BJ (cell line): Measurements from ENCODE around the gene THAP7. TPM values are rescaled to one million over a fixed set of nuclear protein-coding genes. Genes with fewer than 3 reads are reported as not detected.

ENCODE experiments used
- CTCF ChIA-PET: fragments of 350-600 bp; formaldehyde crosslinking; extraction: SDS; loops from one replicate; lab custom pipeline; 2021; ENCODE audit warnings: antibody characterized with exemption, inconsistent platforms; lab: Yijun Ruan, JAX
- POLR2A ChIA-PET: fragments of 300-600 bp; sonication (Branson Sonifier 250); formaldehyde crosslinking; extraction: SDS; loops from one replicate; lab custom pipeline; 2021; ENCODE audit warnings: antibody characterized with exemption; lab: Charles Lee
- DNase-seq: peaks from one replicate; pipeline ENCODE4 v3.0.0-alpha.2; 2011; ENCODE audit warnings: low read depth
- H3K27me3 ChIP-seq: 2 replicates; pipeline ENCODE4 v1.6.0; 2011; ENCODE audit warnings: low read length; ENCODE audit not compliant: control insufficient read depth, insufficient read depth
- H3K36me3 ChIP-seq: 2 replicates; pipeline ENCODE4 v1.5.1; 2011; ENCODE audit warnings: low read length; ENCODE audit not compliant: control insufficient read depth, insufficient read depth
- H3K4me3 ChIP-seq: 2 replicates; pipeline ENCODE4 v1.5.1; 2011; ENCODE audit warnings: low read depth, mild to moderate bottlenecking, control low read depth, low read length
- polyA plus RNA-seq: library from polyadenylated mRNA; depleted of rRNA; stranded (reverse); fragments of >200 nt; gene quantifications from 2 replicates; pipeline ENCODE4 v1.2.3, GENCODE V29; 2011
- TF ChIP-seq, protein P1 (sequence below): IDR thresholded peaks from 2 replicates; pipeline ENCODE4 v1.5.1; 2011; ENCODE audit warnings: low read depth, mild to moderate bottlenecking, control low read depth, inconsistent platforms, low read length, moderate library complexity; ENCODE audit not compliant: insufficient read depth

Gene THAP7
- polyA plus RNA-seq, 1 experiment: 24.4 TPM

- ChIA-PET CTCF (no interaction called here), POLR2A (no interaction called here)
- Histone ChIP-seq H3K36me3 (peaks cover 40% of the 10 kb centered on the region), H3K4me3 (no peak overlapping the region), H3K27me3 (no peaks in the 10 kb centered on the region)
- TF ChIP-seq, protein P1, sequence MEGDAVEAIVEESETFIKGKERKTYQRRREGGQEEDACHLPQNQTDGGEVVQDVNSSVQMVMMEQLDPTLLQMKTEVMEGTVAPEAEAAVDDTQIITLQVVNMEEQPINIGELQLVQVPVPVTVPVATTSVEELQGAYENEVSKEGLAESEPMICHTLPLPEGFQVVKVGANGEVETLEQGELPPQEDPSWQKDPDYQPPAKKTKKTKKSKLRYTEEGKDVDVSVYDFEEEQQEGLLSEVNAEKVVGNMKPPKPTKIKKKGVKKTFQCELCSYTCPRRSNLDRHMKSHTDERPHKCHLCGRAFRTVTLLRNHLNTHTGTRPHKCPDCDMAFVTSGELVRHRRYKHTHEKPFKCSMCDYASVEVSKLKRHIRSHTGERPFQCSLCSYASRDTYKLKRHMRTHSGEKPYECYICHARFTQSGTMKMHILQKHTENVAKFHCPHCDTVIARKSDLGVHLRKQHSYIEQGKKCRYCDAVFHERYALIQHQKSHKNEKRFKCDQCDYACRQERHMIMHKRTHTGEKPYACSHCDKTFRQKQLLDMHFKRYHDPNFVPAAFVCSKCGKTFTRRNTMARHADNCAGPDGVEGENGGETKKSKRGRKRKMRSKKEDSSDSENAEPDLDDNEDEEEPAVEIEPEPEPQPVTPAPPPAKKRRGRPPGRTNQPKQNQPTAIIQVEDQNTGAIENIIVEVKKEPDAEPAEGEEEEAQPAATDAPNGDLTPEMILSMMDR: no peak
- no peak for DNase-seq
Observed at GRCh38 chr22:20996598-20997535, 5.1 kb downstream of the THAP7 start.

DNA sequence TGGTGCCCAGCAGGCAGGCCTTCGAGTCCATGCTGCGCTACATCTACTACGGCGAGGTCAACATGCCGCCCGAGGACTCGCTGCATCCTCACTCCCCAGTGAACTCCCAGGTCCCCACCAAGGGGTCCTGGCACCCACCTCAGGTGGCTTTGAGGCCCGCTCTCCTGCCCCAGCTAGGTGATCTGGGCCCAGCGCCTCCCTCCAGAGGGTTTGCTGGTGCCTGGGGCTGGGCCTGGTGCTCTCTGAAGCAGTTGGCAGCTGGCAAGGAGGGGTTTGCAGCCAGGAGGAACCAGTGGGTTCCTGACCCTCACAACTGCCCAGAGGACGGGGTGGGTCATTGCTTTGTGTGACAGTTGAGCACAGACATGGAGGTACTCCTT is 5.9 kb downstream of the THAP7 start:
- Histone ChIP-seq H3K4me3 (no peak overlapping the region), H3K36me3 (peaks cover 45% of the 10 kb centered on the region), H3K27me3 (no peaks in the 10 kb centered on the region)
- POLR2A ChIA-PET: no interaction called here
- CTCF ChIA-PET: no interaction called here
- TF ChIP-seq, protein P1: no peak
- no peak for DNase-seq

GRCh38 chr22:20995329-20996030 is 6.4 kb downstream of the THAP7 start:
- Histone ChIP-seq H3K4me3 (no peak overlapping the region), H3K27me3 (no peaks in the 10 kb centered on the region), H3K36me3 (peaks cover 48% of the 10 kb centered on the region)
- DNase-seq: no peak
- ChIA-PET POLR2A (no interaction called here), CTCF (no interaction called here)
- TF ChIP-seq, protein P1: no peak

DNA sequence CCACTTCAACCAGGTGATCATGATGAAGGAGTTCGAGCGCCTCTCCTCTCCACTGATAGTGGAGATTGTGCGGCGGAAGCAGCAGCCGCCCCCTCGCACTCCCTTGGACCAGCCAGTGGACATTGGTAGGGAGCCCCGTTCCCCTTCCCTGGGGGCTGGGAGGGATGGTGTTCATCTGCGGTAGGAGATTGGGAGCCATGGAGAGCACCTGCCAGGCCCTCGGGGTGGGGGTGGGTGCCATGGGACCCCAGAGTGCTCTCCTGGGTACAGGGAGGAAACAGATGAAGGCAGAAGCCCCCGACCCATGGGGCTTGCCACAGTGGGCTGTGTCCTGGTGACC is 7.0 kb downstream of the THAP7 start:
- H3K36me3 ChIP-seq: peaks cover 46% of the 10 kb centered on the region
- H3K4me3 ChIP-seq: no peak overlapping the region
- H3K27me3 ChIP-seq: no peaks in the 10 kb centered on the region
- CTCF ChIA-PET: no interaction called here
- TF ChIP-seq, protein P1: no peak
- DNase-seq: no peak
- POLR2A ChIA-PET: no interaction called here

DNA sequence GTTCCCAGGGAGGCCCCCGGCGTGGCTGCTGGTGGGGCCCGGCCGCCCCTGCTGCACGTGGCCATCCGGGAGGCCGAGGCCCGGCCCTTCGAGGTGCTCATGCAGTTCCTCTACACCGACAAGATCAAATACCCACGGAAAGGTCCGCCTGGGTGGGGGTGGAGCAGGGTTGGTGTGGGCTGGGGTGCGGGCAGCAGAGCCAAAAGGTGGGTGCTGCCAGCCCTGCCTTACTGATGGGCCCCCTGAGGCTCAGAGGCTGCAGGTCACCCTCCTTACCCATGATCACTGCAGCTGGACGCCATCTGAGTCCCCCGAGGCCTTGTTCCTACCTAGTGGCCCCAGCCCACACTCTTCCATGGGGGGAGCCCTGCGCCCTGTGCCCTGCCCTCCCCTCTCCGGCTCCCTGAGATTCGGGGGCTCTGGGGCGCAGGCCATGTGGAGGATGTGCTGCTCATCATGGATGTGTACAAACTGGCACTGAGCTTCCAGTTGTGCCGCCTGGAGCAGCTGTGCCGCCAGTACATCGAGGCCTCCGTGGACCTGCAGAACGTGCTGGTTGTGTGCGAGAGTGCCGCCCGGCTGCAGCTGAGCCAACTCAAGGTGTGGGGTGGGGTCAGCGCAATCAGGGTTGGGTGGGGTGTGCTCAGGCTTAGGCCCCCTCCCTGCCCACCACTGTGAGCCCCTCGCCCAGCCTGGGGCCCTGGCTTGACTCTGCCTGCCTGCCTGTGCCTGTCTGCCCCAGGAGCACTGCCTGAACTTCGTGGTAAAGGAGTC is 7.6 kb downstream of the THAP7 start:
- no peaks in the 10 kb centered on the region for H3K27me3 ChIP-seq
- ChIA-PET POLR2A (no interaction called here), CTCF (no interaction called here)
- H3K36me3 ChIP-seq: peaks cover 41% of the 10 kb centered on the region
- no peak overlapping the region for H3K4me3 ChIP-seq
- TF ChIP-seq, protein P1: no peak
- DNase-seq: no peak
